Adrenal gland (tissue), 12 donors: Measurements from ENCODE around the gene FBXO8. TPM values are rescaled to one million over a fixed set of nuclear protein-coding genes. Genes with fewer than 3 reads are reported as not detected.

ENCODE experiments used
- DNase-seq, 7 donors: peaks; one replicate each; pipeline ENCODE4 v3.0.0-alpha.2; 2019 to 2020
- H3K27ac ChIP-seq, 5 donors: fragments of 200-600 bp; sonication (generic) in 4 of 5; 1 replicate in 3 of 5; 2 replicates in 2 of 5; pipeline versions ENCODE4 v1.5.1 to v1.8.0; 2016 to 2020; ENCODE audit warnings: mild to moderate bottlenecking in 1 of 5
- H3K27me3 ChIP-seq: fragments of 200-600 bp; 2 replicates; pipeline ENCODE4 v1.8.0; 2021
- H3K36me3 ChIP-seq, 2 donors: fragments of 200-600 bp; replicated peaks in 1 of 2; 1 replicate in 1 of 2; 2 replicates in 1 of 2; pipeline versions ENCODE4 v1.5.1 to v1.8.0; 2018 to 2022
- H3K4me1 ChIP-seq, 2 donors: fragments of 200-600 bp; replicated peaks in 1 of 2; 1 replicate in 1 of 2; 2 replicates in 1 of 2; pipeline versions ENCODE4 v1.5.1 to v1.8.0; 2018 to 2021
- H3K4me3 ChIP-seq, 4 donors: fragments of 200-600 bp; sonication (generic) in 3 of 4; one replicate each; pipeline ENCODE4 v1.5.1; 2016 to 2018
- H3K9me3 ChIP-seq, 3 donors: fragments of 200-600 bp; sonication (generic) in 1 of 3; replicated peaks in 1 of 3; 1 replicate in 2 of 3; 2 replicates in 1 of 3; pipeline versions ENCODE4 v1.5.1 to v1.8.0; 2016 to 2021
- CTCF ChIP-seq, 6 experiments: fragments of 450-650 bp in 4 of 6; fragments of 200-600 bp in 2 of 6; sonication (generic) in 1 of 6; IDR thresholded peaks; 1 replicate in 5 of 6; 2 replicates in 1 of 6; pipeline versions ENCODE4 v1.5.1 to v1.8.0; 2016 to 2021; ENCODE audit warnings: antibody characterized with exemption in 6 of 6, mild to moderate bottlenecking in 2 of 6, moderate library complexity in 1 of 6
- POLR2A ChIP-seq, 2 donors: fragments of 450-650 bp; IDR thresholded peaks; one replicate each; pipeline ENCODE4 v1.6.1; 2017; ENCODE audit warnings: antibody characterized with exemption in 2 of 2, mild to moderate bottlenecking in 2 of 2, moderate library complexity in 1 of 2
- WGBS, 4 donors: extraction: QIAGEN DNeasy Blood & Tissue Kit in 2 of 4; methylation state at CpG; one replicate each; pipeline versions ENCODE4 v1.1.5 to v1.1.7; 2013 to 2017; 5-methylcytosine and 5-hydroxymethylcytosine counted together
- intact Hi-C, 2 donors: fragments of 100-400 bp; cut with DNase I; formaldehyde crosslinking; loops; one replicate each; pipeline versions ENCODE4 v1.14.1 to v1.15.0; 2022 to 2023
- polyA plus RNA-seq, 3 donors: library from polyadenylated mRNA; stranded (reverse); fragments of 200-250 nt in 2 of 3; fragments of 350-450 nt in 1 of 3; fragmentation: Illumina TruSeq in 1 of 3; extraction: RNeasy Lipid Tissue Mini Kit (QIAGEN cat#74804) in 1 of 3; gene quantifications; one replicate each; pipeline ENCODE4 v1.2.3, GENCODE V29; 2013 to 2014
- total RNA-seq, 9 donors: library from RNA; depleted of rRNA in 4 of 9; stranded (reverse); fragments of >200 nt in 4 of 9; fragments of 120-200 nt in 1 of 9; fragmentation: NEBNext Ultra II Directional in 1 of 9; extraction: Animal tissue kit (Norgen Biotek cat#: 25700) in 1 of 9; gene quantifications; one replicate each; pipeline versions ENCODE4 v1.1.0 to v1.2.4, GENCODE V29; 2013 to 2023
- donor health status: healthy with polysubstance abuse.
- donor health status: Bipolar disorder and iron deficiency.
- donor health status: DM: yes; HTN: yes; CAD: no.
- donor health status: DM: no; HTN: no; CAD: no.
- donor health status: DM: no; HTN: no; CAD: no.
- donor health status: DM: yes; HTN: yes; CAD: no.

FBXO8 gene
- total and polyA plus RNA-seq, 12 donors: 17.9 to 60.9 (median 37.5) TPM

GRCh38 chr4:174324725-174325124 lies 41.3 kb upstream of the FBXO8 start:
- no peaks in the 10 kb centered on the region for H3K4me1 ChIP-seq
- no peak overlapping the region for H3K4me3 ChIP-seq
- TF ChIP-seq CTCF (IDR thresholded peaks at IDR 0.05) (no peak), POLR2A (IDR thresholded peaks at IDR 0.05) (no peak)
- intact Hi-C loops: loop anchor here in 1 of 2 donors (5.0 kb wide), 1 partner anchor 97 kb away; no protein-coding TSS in a partner anchor
- no peak for DNase-seq
- H3K36me3 ChIP-seq: no peaks in the 10 kb centered on the region
- H3K9me3 ChIP-seq: peaks cover 0 to 7% (median 0%) of the 10 kb centered on the region in 3 donors
- no peaks in the 10 kb centered on the region for H3K27me3 ChIP-seq
- no peak overlapping the region for H3K27ac ChIP-seq
- 73 to 92% (median 90%) methylated on average over 2 of the region's 2 CpGs for WGBS, 4 donors

- H3K9me3 ChIP-seq: peaks cover 0 to 7% (median 0%) of the 10 kb centered on the region in 3 donors
- no peak for DNase-seq
- H3K4me1 ChIP-seq: no peaks in the 10 kb centered on the region
- no peaks in the 10 kb centered on the region for H3K36me3 ChIP-seq
- H3K27ac ChIP-seq: no peak overlapping the region
- no peaks in the 10 kb centered on the region for H3K27me3 ChIP-seq
- TF ChIP-seq CTCF (IDR thresholded peaks at IDR 0.05) (no peak), POLR2A (IDR thresholded peaks at IDR 0.05) (no peak)
- 88 to 100% (median 96%) methylated on average over 1 of the region's 1 CpG for WGBS, 4 donors
- no peak overlapping the region for H3K4me3 ChIP-seq
- intact Hi-C loops: loop anchor here in 1 of 2 donors (5.0 kb wide), 1 partner anchor 97 kb away; no protein-coding TSS in a partner anchor
Measured at GRCh38 chr4:174324236-174324635, 40.8 kb upstream of the FBXO8 start.

DNA sequence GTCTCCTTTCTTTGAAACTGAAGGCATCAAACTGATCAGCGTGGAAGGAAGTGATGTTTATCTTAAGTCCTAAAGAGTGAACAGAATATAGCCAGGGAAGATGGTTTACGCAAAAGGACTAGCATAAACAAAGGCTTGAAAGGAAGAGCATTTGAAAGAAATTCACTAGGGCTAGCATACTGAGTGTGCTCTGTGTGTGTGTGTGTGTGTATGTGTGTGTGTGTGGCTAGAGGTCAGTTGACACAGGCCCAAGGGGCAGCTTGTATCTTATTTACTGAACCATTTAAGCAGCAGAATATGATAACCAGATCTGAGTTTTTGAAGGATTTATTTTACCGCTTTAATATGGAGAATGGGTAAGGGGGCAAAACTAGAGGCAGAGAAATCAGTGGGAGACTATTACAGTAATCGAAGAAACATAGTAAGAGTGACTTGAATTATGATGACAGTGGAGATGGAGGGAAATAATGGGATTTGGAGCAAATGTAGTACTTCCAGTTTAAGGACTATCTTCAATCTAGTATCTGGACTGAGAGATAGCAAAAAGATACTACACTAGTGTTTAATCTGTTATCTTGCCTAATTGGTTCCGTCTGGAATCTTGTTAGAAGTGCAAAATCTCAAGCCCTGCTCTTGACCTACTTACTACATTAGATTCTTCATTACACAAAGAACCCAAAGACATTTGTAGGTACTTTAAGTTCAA lies 37.2 kb upstream of the FBXO8 start:
- TF ChIP-seq CTCF (IDR thresholded peaks at IDR 0.05) (no peak), POLR2A (IDR thresholded peaks at IDR 0.05) (no peak)
- no peak overlapping the region for H3K27ac ChIP-seq
- intact Hi-C loops: loop anchor here in 1 of 2 donors (5.0 kb wide), 1 partner anchor 93 kb away; no protein-coding TSS in a partner anchor

DNA sequence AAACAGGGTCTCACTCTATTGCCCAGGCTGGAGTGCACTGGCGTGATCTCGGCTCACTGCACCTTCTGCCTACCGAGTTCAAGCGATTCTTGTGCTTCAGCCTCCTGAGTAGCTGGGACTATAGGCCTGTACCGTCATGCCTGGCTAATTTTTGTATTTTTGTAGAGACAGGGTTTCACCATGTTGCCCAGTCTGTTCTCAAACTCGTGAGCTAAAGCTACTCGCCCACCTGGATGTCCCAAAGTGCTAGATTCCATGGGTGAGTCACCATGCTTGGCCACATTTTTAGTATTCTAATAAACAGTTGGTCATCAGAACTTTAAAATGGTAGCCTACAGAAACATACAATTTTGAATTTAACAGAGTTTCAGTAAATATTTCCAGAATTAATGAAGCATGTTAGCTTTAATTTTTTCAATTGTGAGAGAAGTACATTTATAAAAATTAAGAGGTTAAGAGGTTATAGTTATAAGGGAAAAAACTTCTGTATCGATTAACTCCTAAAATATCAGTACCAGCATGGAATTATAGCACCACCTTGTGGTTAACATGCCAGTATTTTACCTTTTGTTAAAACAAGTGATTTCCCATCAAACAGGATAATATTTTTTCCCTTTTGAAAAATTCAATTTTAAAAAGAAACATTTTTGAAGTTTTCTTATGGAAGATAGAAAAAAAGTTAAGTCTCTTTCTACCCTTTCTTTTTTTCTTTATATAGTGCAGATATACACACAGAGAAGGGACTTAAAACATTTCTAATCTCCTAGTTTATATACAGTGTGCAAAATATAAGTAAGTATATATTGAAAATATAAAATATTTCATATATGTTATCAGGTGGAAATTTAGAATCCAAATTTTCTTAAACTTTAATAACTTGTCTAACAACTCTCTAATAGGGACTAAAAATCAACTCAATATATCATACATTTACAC lies 35.6 kb upstream of the FBXO8 start:
- no peak for TF ChIP-seq POLR2A (IDR thresholded peaks at IDR 0.05)
- peak; percentile 59 to 88 (median 77) for TF ChIP-seq CTCF (IDR thresholded peaks at IDR 0.05)
- WGBS, 4 donors: 68 to 73% (median 72%) methylated on average over 8 of the region's 8 CpGs
- Histone ChIP-seq H3K4me3 (no peak overlapping the region), H3K36me3 (no peaks in the 10 kb centered on the region), H3K27ac (no peak overlapping the region), H3K9me3 (peaks cover 0 to 7% (median 0%) of the 10 kb centered on the region in 3 donors), H3K27me3 (no peaks in the 10 kb centered on the region), H3K4me1 (no peaks in the 10 kb centered on the region)
- no peak for DNase-seq
- intact Hi-C loops: no loop called here

More for the DNA sequence above, 37.2 kb upstream of the FBXO8 start:
- no peaks in the 10 kb centered on the region for H3K27me3 ChIP-seq
- no peak overlapping the region for H3K4me3 ChIP-seq
- no peaks in the 10 kb centered on the region for H3K36me3 ChIP-seq
- no peak for DNase-seq
- no peaks in the 10 kb centered on the region for H3K4me1 ChIP-seq
- 73 to 93% (median 88%) methylated on average over 5 of the region's 5 CpGs for WGBS, 4 donors
- H3K9me3 ChIP-seq: peaks cover 0 to 7% (median 0%) of the 10 kb centered on the region in 3 donors
